ENCODE measurements around the gene HOXB7.

Gene HOXB7

GRCh38 chr17:48593840-48594537, 16.8 kb downstream of the HOXB7 start:
- DNase-seq, result peak; percentile 82

- no peak for DNase-seq
Measured at GRCh38 chr17:48593126-48593829, 17.5 kb downstream of the HOXB7 start, which contains the start of gene HOXB5. HOXB5 (minus strand) TSS chr17:48593779; CDS start chr17:48593682, 97 bp downstream.

GRCh38 chr17:48592577-48592976, 18.2 kb downstream of the HOXB7 start:
- no peak for DNase-seq

- no peak for DNase-seq
Measured at GRCh38 chr17:48592057-48592514, 18.7 kb downstream of the HOXB7 start.

GRCh38 chr17:48591255-48592056, 19.4 kb downstream of the HOXB7 start:
- DNase-seq, result no peak

GRCh38 chr17:48590607-48591161, 20.1 kb downstream of the HOXB7 start:
- no peak for DNase-seq

- no peak for DNase-seq
Measured at GRCh38 chr17:48589831-48590606, 20.8 kb downstream of the HOXB7 start, which contains the start of gene HOXB3. HOXB3 (minus strand) TSS chr17:48590241; CDS start chr17:48552474, 37,767 bp downstream.

- no peak for DNase-seq
Measured at GRCh38 chr17:48589060-48589830, 21.6 kb downstream of the HOXB7 start.

GRCh38 chr17:48588528-48588927, 22.3 kb downstream of the HOXB7 start:
- no peak for DNase-seq

GRCh38 chr17:48588074-48588415, 22.8 kb downstream of the HOXB7 start:
- no peak for DNase-seq

GRCh38 chr17:48587276-48588073, 23.3 kb downstream of the HOXB7 start:
- DNase-seq, result no peak

GRCh38 chr17:48586355-48587258, 24.2 kb downstream of the HOXB7 start:
- no peak for DNase-seq

GRCh38 chr17:48584223-48584741, 26.5 kb downstream of the HOXB7 start:
- no peak for DNase-seq

GRCh38 chr17:48583708-48584222, 27.1 kb downstream of the HOXB7 start:
- DNase-seq, result no peak

- DNase-seq, result no peak
Measured at GRCh38 chr17:48582750-48583069, 28.1 kb downstream of the HOXB7 start.

GRCh38 chr17:48579760-48580554, 30.9 kb downstream of the HOXB7 start:
- no peak for DNase-seq

- no peak for DNase-seq
Measured at GRCh38 chr17:48579471-48579759, 31.4 kb downstream of the HOXB7 start.

All from CD4-positive, alpha-beta T cell treated with Interleukin-21 for 1 hour (primary cell).